Mucosa of rectum (tissue), 2 donors: ENCODE measurements around the gene FBXL4.
"Not testable (repeated sequence)": the region's sequence is repeated elsewhere in the genome, so short reads cannot be mapped to it uniquely, and the experiment has no call there.

Experiments used
- H3K27ac ChIP-seq, 2 donors: one replicate each; pipeline ENCODE4 v1.7.0; 2013; ENCODE audit warnings: inconsistent platforms in 2 of 2, low read depth in 2 of 2, low read length in 2 of 2
- H3K27me3 ChIP-seq, 2 donors: one replicate each; pipeline ENCODE4 v1.7.0; 2013; ENCODE audit warnings: low read length in 2 of 2; ENCODE audit not compliant: control insufficient read depth in 2 of 2, insufficient read depth in 2 of 2
- H3K36me3 ChIP-seq, 2 donors: one replicate each; pipeline ENCODE4 v1.7.0; 2013; ENCODE audit warnings: low read length in 2 of 2; ENCODE audit not compliant: control insufficient read depth in 2 of 2, insufficient read depth in 2 of 2
- H3K4me1 ChIP-seq, 2 donors: one replicate each; pipeline ENCODE4 v1.7.0; 2013; ENCODE audit warnings: low read length in 2 of 2, mild to moderate bottlenecking in 1 of 2; ENCODE audit not compliant: control insufficient read depth in 2 of 2, insufficient read depth in 2 of 2
- H3K4me3 ChIP-seq, 2 donors: one replicate each; pipeline ENCODE4 v1.7.0; 2013; ENCODE audit warnings: low read length in 2 of 2
- H3K9ac ChIP-seq, 2 donors: one replicate each; pipeline ENCODE4 v1.7.0; 2013; ENCODE audit warnings: low read length in 2 of 2, low read depth in 1 of 2, mild to moderate bottlenecking in 1 of 2
- H3K9me3 ChIP-seq, 2 donors: one replicate each; pipeline ENCODE4 v1.7.0; 2013; ENCODE audit warnings: low read length in 2 of 2; ENCODE audit not compliant: control insufficient read depth in 2 of 2
- donor health status: healthy.
- donor health status: Normal muscosa, but diverticular disease.

FBXL4 gene

GRCh38 chr6:98928688-98929087 is 19.1 kb downstream of the FBXL4 start:
- no peak overlapping the region for H3K4me3 ChIP-seq

GRCh38 chr6:98927534-98927933 is 20.2 kb downstream of the FBXL4 start:
- Histone ChIP-seq H3K27me3 (no peaks in the 10 kb centered on the region), H3K4me3 (no peak overlapping the region), H3K9me3 (no peaks in the 10 kb centered on the region), H3K4me1 (no peaks in the 10 kb centered on the region), H3K27ac (no peak overlapping the region), H3K36me3 (peaks cover 3 to 5% of the 10 kb centered on the region in 2 donors), H3K9ac (no peak overlapping the region)

More at GRCh38 chr6:98928688-98929087, 19.1 kb downstream of the FBXL4 start:
- H3K9me3 ChIP-seq, result no peaks in the 10 kb centered on the region
- no peaks in the 10 kb centered on the region for H3K4me1 ChIP-seq
- H3K27ac ChIP-seq, result no peak overlapping the region
- H3K27me3 ChIP-seq, result no peaks in the 10 kb centered on the region
- peaks cover 3 to 5% of the 10 kb centered on the region in 2 donors for H3K36me3 ChIP-seq
- H3K9ac ChIP-seq, result no peak overlapping the region

GRCh38 chr6:98925831-98926230 is 21.9 kb downstream of the FBXL4 start:
- H3K9ac ChIP-seq, result no peak overlapping the region
- H3K27ac ChIP-seq, result no peak overlapping the region
- H3K4me1 ChIP-seq, result no peaks in the 10 kb centered on the region

GRCh38 chr6:98924647-98925046 is 23.1 kb downstream of the FBXL4 start:
- H3K27ac ChIP-seq, result no peak overlapping the region
- H3K36me3 ChIP-seq, result peaks cover 3 to 5% of the 10 kb centered on the region in 2 donors
- H3K27me3 ChIP-seq, result no peaks in the 10 kb centered on the region
- no peak overlapping the region for H3K9ac ChIP-seq
- H3K4me1 ChIP-seq, result no peaks in the 10 kb centered on the region
- H3K9me3 ChIP-seq, result no peaks in the 10 kb centered on the region
- H3K4me3 ChIP-seq, result no peak overlapping the region

More at GRCh38 chr6:98925831-98926230, 21.9 kb downstream of the FBXL4 start:
- Histone ChIP-seq H3K27me3 (no peaks in the 10 kb centered on the region), H3K9me3 (no peaks in the 10 kb centered on the region), H3K36me3 (peaks cover 3 to 5% of the 10 kb centered on the region in 2 donors), H3K4me3 (no peak overlapping the region)

- H3K4me3 ChIP-seq, result no peak overlapping the region
- H3K27me3 ChIP-seq, result no peaks in the 10 kb centered on the region
- no peak overlapping the region for H3K27ac ChIP-seq
- H3K36me3 ChIP-seq, result peaks cover 2 to 5% of the 10 kb centered on the region in 2 donors
- no peaks in the 10 kb centered on the region for H3K9me3 ChIP-seq
- H3K4me1 ChIP-seq, result no peaks in the 10 kb centered on the region
- H3K9ac ChIP-seq, result no peak overlapping the region
These were observed 26.8 kb downstream of the FBXL4 start for GRCh38 chr6:98920904-98921431.

GRCh38 chr6:98910946-98911345 is 36.8 kb downstream of the FBXL4 start:
- not testable (repeated sequence) for H3K9me3 ChIP-seq, H3K9ac ChIP-seq, H3K4me3 ChIP-seq, H3K27me3 ChIP-seq, H3K4me1 ChIP-seq, H3K27ac ChIP-seq, H3K36me3 ChIP-seq

- Histone ChIP-seq H3K36me3 (peaks cover 3 to 4% of the 10 kb centered on the region in 2 donors), H3K4me3 (no peak overlapping the region), H3K9ac (no peak overlapping the region), H3K9me3 (no peaks in the 10 kb centered on the region), H3K4me1 (no peaks in the 10 kb centered on the region), H3K27ac (no peak overlapping the region), H3K27me3 (no peaks in the 10 kb centered on the region)
These were observed 38.5 kb downstream of the FBXL4 start for GRCh38 chr6:98909236-98909635.

- H3K36me3 ChIP-seq, H3K9ac ChIP-seq, H3K27ac ChIP-seq, H3K27me3 ChIP-seq, H3K9me3 ChIP-seq, H3K4me1 ChIP-seq, H3K4me3 ChIP-seq: not testable (repeated sequence)
These were observed 41.4 kb downstream of the FBXL4 start for GRCh38 chr6:98906342-98906741.

- H3K36me3 ChIP-seq, result peaks cover 9 to 12% of the 10 kb centered on the region in 2 donors
- H3K9me3 ChIP-seq, result no peaks in the 10 kb centered on the region
- no peak overlapping the region for H3K4me3 ChIP-seq
- H3K4me1 ChIP-seq, result no peaks in the 10 kb centered on the region
- H3K27me3 ChIP-seq, result no peaks in the 10 kb centered on the region
- no peak overlapping the region for H3K27ac ChIP-seq
- H3K9ac ChIP-seq, result no peak overlapping the region
These were observed 42.0 kb downstream of the FBXL4 start for GRCh38 chr6:98905759-98906158.

GRCh38 chr6:98904096-98904495 is 43.6 kb downstream of the FBXL4 start:
- Histone ChIP-seq H3K4me3 (no peak overlapping the region), H3K36me3 (peaks cover 11 to 17% of the 10 kb centered on the region in 2 donors), H3K9ac (no peak overlapping the region), H3K27ac (no peak overlapping the region), H3K9me3 (no peaks in the 10 kb centered on the region), H3K27me3 (no peaks in the 10 kb centered on the region), H3K4me1 (no peaks in the 10 kb centered on the region)

- peaks cover 19 to 22% of the 10 kb centered on the region in 2 donors for H3K36me3 ChIP-seq
- no peaks in the 10 kb centered on the region for H3K27me3 ChIP-seq
These were observed 47.0 kb downstream of the FBXL4 start for GRCh38 chr6:98900706-98901105.

More at GRCh38 chr6:98900706-98901105, 47.0 kb downstream of the FBXL4 start:
- Histone ChIP-seq H3K27ac (no peak overlapping the region), H3K9ac (no peak overlapping the region), H3K4me1 (no peaks in the 10 kb centered on the region), H3K9me3 (no peaks in the 10 kb centered on the region), H3K4me3 (no peak overlapping the region)
